ENCODE results near the gene PPP1R1B.

The PPP1R1B gene

DNA sequence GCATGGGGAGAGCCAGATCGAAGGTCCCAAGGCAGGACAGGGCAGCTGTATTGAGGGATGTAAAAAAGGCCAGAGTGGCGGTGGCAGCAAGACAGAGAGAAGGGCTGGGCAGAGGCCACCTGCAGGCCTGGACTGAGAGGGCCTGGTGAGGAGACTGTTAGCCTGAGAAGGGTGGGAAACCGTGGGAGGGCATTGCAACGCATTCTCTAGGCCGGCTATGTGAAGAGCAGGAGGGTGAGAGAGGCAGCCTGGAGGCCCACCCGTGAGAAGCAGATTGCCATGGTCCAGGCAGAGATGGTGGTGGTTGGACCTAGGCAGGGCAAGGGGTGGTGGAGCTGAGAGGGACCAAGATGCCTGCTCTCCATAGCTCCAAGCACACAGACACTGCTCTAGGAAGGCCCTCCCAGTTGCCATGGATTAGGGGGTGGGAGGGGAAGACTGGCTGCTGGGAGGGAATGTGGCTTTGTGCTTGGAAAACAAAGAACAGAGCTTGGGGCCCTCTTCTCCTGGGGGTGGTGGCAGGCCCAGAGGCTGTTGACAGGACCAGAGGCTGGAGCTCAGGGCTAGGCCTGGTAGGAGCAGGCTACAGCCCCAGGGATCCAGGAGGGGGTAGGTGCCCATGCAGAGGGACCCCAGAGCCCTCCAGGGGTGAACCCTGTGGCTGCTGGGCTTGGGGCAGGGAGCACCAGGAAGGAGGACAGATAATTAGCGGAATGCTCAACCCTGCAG, 26.0 kb downstream of the PPP1R1B start:
- no peak for DNase-seq (ENCODE audit: low read depth, low spot score)

DNA sequence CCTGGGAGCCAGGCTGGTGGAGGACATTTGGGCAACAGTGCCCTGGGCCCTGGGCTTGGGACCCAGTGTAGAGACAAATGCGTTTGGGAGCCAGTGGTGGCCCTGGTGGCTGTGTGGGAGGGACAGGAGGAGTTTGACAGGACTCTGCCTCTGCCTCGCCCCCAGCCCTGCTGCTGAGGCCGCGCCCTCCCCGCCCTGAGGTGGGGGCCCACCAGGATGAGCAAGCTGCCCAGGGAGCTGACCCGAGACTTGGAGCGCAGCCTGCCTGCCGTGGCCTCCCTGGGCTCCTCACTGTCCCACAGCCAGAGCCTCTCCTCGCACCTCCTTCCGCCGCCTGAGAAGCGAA, 26.5 kb downstream of the PPP1R1B start:
- no peak for DNase-seq (ENCODE audit: low read depth, low spot score)

- DNase-seq (ENCODE audit: low read depth, low spot score): no peak
Measured at GRCh38 chr17:39653662-39654331, 27.0 kb downstream of the PPP1R1B start.

DNA sequence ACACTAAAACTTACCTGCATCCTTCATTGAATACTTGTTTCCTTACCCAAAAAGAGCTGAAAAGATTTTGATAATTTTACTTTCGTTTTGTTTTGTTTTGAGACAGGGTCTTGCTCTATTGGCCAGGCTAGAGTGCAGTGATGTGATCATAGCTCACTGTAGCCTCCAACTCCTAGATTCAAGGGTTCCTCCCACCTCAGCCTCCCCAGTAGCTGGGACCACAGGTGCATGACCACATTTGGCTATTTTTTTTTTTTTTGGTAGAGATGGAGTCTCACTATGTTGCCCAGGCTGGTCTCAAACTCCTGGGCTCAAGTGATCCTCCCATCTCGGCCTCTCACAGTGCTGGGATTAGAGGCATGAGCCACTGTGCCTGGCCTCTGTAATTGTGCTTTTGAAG, 28.4 kb downstream of the PPP1R1B start:
- DNase-seq (ENCODE audit: low read depth, low spot score): no peak

DNA sequence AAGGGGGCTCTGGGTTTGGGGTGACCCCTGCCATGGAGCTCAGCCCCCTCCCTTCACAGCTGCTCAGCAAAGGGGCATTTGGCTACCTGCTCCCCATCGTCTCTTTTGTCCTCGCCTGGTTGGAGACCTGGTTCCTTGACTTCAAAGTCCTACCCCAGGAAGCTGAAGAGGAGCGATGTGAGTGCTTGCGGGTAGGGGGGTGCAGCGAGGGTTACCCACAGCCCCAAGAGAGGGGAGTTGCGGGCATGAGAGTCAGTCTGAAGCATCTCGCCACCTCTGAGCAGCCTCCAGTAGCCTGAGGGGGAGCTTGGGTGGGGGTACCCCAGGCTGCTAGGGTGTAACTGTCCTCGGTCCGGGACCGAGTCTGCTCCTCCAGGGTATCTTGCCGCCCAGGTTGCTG, 31.6 kb downstream of the PPP1R1B start:
- no peak for DNase-seq (ENCODE audit: low read depth, low spot score)

DNA sequence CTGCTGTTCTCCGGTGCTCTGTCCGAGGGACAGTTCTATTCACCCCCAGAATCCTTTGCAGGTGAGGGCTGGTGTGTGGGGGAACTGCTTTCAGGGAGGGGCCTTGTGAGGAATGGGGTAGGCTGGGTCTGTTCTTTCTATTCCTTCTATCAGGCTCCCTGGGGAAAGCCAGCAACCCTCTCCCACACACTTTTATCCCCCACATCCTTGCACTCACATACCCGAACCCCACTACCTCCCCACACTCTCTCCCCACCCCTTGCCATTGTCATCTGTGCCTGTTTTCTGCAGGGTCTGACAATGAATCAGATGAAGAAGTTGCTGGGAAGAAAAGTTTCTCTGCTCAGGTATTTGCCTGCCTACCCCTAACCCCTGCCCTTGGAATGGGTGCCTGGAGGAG, 32.0 kb downstream of the PPP1R1B start:
- DNase-seq (ENCODE audit: low read depth, low spot score): no peak

- no peak for DNase-seq (ENCODE audit: low read depth, low spot score)
Measured at GRCh38 chr17:39659279-39660010, 32.7 kb downstream of the PPP1R1B start.

DNA sequence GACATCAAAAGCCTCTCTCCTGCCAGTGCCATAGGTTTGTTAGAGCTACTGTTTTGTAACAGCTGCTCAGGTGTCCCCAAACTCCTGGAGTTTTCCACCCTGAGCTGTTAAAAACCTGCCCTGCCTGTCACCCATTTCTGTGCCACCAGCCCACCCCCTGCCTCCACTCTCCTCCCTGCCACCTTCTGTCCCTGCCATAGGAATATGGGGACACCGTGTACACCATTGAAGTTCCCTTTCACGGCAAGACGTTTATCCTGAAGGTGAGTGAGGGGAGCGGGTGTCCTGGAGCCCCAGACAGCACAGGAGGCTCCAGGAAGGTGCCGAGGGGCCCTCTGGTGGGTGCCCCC, 33.2 kb downstream of the PPP1R1B start:
- DNase-seq (ENCODE audit: low read depth, low spot score): no peak

DNA sequence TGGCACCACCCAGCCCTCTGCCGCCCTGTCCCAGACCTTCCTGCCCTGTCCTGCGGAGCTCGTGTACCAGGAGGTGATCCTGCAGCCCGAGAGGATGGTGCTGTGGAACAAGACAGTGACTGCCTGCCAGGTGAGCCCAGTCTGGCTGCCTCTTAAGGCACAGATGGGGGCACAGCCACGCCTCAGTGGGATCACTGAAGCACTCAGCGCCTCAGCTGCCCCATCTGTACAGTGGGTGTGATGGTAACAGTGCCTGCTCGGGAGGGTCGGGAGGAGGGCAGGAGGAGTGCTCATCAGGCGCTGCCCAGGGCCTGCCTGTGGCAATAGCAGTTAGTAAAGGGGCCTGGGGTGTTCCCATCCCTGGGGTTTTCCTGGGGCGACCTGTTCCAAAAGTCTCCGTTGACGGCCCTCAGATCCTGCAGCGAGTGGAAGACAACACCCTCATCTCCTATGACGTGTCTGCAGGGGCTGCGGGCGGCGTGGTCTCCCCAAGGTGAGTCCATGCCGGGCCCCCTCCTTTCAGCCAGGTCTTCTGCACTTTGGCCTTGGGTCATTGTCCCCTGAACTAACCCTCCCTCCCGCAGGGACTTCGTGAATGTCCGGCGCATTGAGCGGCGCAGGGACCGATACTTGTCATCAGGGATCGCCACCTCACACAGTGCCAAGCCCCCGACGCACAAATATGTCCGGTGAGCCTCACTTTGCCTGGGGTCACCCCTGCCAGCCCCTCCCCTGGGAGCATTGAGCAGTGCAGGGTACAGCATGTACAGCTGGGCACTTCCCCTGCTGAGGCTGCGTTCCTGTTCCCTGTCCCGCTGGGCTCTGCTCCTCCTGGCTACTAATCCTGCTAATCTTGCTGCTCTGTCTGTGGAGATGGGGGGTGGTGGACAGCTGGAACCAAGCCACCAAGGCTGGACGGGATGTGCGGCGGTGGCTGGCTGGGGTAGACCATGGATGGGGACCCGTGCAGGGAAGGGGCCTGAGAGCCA, 33.9 kb downstream of the PPP1R1B start:
- DNase-seq (ENCODE audit: low read depth, low spot score): no peak

DNA sequence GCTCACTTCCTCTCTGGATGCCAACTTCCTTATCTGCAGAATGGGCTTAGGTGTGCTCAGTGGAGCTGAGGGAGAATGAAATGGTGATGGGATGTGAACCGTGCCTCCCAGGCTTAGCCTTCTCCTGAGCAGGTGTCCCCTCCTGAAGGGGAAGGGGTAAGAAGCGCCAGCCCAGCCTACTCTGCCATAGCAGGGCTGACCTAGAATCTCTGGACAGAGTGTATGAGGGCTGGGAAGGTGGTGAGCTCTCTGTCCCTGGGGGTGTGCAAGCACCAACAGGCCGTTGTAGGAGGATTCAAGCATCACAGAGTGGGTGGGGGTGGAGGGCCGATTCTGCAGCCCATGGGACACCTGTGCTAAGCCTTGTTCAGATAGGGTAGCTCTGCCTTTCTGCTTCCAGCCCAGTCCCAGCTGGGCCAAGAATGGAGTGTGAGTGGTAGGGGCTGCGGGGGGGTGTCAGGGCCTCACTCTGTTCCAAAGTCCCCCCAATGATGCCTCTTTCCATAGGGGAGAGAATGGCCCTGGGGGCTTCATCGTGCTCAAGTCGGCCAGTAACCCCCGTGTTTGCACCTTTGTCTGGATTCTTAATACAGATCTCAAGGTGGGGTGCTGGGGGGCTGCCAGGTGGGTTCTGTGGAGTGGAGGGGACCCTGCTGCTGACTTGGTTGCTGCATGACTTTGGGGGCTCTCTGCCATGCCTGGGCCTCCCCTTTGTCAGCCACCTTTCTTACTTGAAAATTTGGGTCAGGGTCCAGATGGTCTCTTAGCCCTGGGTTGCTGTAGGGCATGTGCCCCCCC, 35.2 kb downstream of the PPP1R1B start:
- DNase-seq (ENCODE audit: low read depth, low spot score): no peak

DNA sequence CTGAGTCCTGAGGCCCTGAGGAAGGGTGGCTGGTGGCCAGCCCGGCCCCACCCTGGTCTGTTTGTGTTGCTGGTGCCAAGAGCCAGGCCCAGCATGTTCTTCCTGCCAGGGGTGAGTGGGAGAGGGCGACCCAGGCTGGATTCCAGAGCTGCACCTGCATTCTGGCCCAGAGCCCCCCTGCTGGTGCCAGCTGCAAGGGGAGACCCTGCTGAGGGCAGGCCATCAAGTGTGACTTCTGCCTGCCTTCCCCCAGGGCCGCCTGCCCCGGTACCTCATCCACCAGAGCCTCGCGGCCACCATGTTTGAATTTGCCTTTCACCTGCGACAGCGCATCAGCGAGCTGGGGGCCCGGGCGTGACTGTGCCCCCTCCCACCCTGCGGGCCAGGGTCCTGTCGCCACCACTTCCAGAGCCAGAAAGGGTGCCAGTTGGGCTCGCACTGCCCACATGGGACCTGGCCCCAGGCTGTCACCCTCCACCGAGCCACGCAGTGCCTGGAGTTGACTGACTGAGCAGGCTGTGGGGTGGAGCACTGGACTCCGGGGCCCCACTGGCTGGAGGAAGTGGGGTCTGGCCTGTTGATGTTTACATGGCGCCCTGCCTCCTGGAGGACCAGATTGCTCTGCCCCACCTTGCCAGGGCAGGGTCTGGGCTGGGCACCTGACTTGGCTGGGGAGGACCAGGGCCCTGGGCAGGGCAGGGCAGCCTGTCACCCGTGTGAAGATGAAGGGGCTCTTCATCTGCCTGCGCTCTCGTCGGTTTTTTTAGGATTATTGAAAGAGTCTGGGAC, 36.0 kb downstream of the PPP1R1B start:
- no peak for DNase-seq (ENCODE audit: low read depth, low spot score)

DNA sequence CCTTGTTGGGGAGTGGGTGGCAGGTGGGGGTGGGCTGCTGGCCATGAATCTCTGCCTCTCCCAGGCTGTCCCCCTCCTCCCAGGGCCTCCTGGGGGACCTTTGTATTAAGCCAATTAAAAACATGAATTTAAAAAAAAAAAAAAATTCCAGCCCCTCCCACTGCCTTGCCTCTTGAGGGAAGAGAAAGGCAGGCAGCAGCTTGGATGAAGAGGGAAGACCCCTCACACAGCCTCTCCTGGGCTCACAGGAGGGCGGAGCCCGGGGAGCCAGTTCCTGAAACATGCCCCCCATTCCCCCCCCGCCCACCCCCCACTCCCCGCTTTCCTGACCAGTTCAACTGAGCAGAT, 36.6 kb downstream of the PPP1R1B start:
- DNase-seq (ENCODE audit: low read depth, low spot score): no peak

DNA sequence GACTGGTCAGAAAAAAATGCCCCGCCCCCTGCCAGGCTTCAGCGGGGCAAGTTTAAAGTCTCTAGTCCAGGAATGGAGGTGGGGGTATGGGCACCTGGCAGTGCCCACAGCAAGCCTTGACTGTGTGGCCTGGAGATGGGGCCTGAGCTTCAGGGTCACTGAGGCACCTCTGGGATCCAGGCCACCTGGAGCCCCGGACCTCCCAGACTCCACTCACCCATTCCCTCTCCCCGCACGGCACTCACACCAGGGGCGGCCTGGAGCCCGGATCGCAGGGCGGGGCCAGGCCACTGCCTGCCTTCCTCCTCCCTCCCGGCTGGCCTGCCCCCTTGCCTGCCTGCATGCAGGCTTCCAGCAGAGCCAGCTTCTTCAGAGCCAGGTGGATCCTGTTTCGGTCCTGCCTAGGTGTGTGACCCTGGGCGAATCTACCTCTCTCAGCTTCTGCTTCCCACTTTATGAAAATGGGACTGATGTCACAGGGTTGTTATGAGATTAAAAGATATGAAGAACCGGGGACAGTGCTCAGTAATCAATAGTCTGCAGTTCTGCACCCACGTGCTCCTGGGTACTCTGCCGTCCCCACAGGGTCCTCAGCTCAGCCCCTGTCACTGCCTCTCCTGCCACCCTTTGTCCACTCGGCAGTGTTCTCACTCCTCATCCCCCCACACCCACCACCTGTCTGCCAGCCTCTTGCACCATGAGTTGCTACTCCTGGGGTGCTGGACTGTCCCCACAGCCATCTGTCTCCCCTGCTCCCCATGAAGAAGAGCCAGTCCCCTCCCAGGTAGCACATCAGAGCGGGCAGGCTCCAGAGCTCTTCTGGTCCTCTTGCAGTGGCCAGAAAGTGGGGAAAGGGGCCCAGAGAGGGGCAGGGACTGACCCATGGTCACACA, 37.2 kb downstream of the PPP1R1B start:
- no peak for DNase-seq (ENCODE audit: low read depth, low spot score)

- DNase-seq (ENCODE audit: low read depth, low spot score): no peak
Measured at GRCh38 chr17:39664581-39665561, 38.1 kb downstream of the PPP1R1B start, which contains the start of gene TCAP. TSS of gene TCAP (plus strand) at chr17:39665349. CDS start at chr17:39665360, 11 bp downstream.

GRCh38 chr17:39665642-39666224, 39.0 kb downstream of the PPP1R1B start:
- no peak for DNase-seq (ENCODE audit: low read depth, low spot score)

DNA sequence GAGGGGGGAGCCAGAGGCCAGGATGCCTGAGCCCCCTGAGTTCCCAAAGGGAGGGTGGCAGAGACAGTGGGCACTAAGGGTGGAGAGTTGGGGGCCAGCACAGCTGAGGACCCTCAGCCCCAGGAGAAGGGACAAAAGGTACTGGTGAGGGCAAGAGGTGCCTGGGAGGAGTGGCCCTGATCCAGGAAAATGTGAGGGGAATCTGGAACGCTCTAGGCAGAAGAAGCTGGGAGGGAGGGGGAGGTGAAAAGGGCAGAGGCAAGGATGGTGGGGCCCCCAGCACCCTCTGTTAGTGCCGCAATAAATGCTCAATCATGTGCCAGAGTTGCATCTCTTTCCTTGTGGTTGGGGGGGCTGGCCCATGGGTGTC, 39.5 kb downstream of the PPP1R1B start:
- no peak for DNase-seq (ENCODE audit: low read depth, low spot score)

- DNase-seq (ENCODE audit: low read depth, low spot score): no peak
Measured at GRCh38 chr17:39666601-39667261, 40.0 kb downstream of the PPP1R1B start.
